ENCODE data around the gene ZNF775.
A peak's percentile ranks its signal among the peaks of the same experiment; 100 is the strongest.

Gene ZNF775

DNA sequence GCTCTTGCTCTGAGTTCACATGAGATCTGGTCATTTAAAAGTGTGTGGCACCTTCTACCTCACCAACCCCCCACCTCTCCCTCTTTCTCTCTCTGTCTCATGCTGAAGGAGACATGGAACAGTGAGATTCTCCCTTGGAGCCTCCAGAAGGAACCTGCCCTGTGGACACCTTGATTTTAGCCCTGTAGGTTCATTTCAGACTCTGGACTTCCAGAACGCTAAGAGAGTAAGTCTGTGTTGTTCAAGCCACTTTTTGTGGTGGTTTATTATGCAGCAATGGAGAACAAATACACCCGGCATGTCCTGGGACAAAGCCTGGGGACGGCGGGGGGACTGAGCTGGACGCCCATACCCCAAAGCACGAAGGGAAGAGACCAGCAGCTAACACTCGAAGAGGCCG, 50.6 kb downstream of the ZNF775 start:
- no peaks in the 10 kb centered on the region for H3K36me3 ChIP-seq (ENCODE audit: control insufficient read depth, insufficient read depth, low read length)
- TF ChIP-seq, protein P1, sequence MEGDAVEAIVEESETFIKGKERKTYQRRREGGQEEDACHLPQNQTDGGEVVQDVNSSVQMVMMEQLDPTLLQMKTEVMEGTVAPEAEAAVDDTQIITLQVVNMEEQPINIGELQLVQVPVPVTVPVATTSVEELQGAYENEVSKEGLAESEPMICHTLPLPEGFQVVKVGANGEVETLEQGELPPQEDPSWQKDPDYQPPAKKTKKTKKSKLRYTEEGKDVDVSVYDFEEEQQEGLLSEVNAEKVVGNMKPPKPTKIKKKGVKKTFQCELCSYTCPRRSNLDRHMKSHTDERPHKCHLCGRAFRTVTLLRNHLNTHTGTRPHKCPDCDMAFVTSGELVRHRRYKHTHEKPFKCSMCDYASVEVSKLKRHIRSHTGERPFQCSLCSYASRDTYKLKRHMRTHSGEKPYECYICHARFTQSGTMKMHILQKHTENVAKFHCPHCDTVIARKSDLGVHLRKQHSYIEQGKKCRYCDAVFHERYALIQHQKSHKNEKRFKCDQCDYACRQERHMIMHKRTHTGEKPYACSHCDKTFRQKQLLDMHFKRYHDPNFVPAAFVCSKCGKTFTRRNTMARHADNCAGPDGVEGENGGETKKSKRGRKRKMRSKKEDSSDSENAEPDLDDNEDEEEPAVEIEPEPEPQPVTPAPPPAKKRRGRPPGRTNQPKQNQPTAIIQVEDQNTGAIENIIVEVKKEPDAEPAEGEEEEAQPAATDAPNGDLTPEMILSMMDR (IDR thresholded peaks at IDR 0.05; ENCODE audit: insufficient read depth, low read length, poor library complexity, severe bottlenecking): no peak
- no peak for DNase-seq (ENCODE audit: extremely low read depth, insufficient read length)
- no peaks in the 10 kb centered on the region for H3K27me3 ChIP-seq (replicated peaks; ENCODE audit: control insufficient read depth, insufficient read depth, low read length)
- no peak overlapping the region for H3K4me3 ChIP-seq (replicated peaks; ENCODE audit: low read depth, low read length)

DNA sequence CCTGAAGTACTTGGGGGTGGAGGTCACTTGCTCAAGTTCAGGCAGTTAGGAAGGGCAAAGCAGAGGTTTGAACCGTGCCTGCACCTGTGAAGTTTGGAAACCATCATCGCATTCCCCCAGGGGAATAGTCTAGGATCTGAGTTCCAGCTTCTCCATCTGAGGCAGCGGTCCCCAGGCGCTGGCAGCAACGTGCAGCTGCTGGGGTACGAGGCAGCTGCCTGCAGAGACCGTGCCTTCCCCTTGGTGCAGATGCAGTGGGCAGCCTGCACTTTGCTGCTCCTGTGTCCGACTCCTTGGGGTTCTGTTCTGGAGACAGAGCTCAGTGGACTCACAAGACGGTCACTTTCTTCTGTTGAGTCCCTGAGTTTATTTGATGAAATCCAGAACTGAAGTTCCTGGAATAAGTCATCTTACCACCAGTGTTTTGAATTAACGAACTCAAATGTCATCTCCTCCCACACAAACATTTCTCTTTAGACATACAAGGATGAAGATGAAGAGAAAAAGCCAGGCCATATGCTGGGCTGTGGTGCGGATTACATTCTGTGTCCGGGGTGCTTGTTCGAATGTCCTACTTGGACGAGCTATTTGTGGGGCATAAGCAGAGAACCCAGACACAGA, 51.4 kb downstream of the ZNF775 start:
- TF ChIP-seq, protein P1 (IDR thresholded peaks at IDR 0.05; ENCODE audit: insufficient read depth, low read length, poor library complexity, severe bottlenecking): no peak
- Histone ChIP-seq H3K27me3 (replicated peaks; ENCODE audit: control insufficient read depth, insufficient read depth, low read length) (no peaks in the 10 kb centered on the region), H3K36me3 (ENCODE audit: control insufficient read depth, insufficient read depth, low read length) (no peaks in the 10 kb centered on the region), H3K4me3 (replicated peaks; ENCODE audit: low read depth, low read length) (no peak overlapping the region)
- no peak for DNase-seq (ENCODE audit: extremely low read depth, insufficient read length)

DNA sequence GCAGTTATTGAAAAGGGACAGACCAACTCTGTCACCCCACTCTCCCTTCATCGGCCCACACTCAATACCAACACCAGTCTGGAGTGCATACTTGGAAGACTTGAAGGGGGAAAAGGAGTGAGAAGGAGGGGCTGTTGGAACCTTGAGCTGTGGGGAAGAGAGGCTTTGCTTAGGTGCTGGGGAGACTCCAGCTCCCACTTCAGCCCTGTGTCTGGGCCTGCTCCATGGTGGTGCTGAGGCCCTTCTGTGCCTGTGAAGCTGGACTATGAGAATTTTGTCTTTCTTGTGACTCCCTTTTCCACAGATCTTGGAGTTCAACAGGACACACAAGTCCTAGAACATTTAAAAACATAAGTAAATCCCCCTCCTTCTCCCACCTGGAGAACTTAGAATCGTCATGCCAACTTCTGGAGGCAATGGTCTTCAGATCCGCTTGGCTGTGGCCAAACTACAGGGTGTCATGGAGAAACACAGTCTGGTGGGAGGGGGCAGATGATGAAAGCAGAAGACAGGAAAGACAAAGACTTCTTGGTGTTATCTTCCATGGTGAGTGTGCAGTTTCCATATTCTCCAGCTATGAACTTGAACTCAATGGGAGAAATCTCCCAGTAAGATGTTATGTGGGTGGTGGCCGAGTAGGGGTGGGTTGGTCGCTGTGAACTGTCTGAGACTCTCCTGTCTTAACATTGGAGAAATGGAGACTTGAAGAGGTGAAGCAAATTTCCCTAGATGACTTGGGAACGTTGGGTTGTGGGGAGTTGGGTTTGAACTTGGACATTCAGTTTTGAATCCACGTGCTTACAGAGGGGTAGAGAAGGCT, 52.9 kb downstream of the ZNF775 start:
- DNase-seq (ENCODE audit: extremely low read depth, insufficient read length): no peak
- TF ChIP-seq, protein P1 (IDR thresholded peaks at IDR 0.05; ENCODE audit: insufficient read depth, low read length, poor library complexity, severe bottlenecking): no peak
- no peak overlapping the region for H3K4me3 ChIP-seq (replicated peaks; ENCODE audit: low read depth, low read length)
- no peaks in the 10 kb centered on the region for H3K27me3 ChIP-seq (replicated peaks; ENCODE audit: control insufficient read depth, insufficient read depth, low read length)
- no peaks in the 10 kb centered on the region for H3K36me3 ChIP-seq (ENCODE audit: control insufficient read depth, insufficient read depth, low read length)

DNA sequence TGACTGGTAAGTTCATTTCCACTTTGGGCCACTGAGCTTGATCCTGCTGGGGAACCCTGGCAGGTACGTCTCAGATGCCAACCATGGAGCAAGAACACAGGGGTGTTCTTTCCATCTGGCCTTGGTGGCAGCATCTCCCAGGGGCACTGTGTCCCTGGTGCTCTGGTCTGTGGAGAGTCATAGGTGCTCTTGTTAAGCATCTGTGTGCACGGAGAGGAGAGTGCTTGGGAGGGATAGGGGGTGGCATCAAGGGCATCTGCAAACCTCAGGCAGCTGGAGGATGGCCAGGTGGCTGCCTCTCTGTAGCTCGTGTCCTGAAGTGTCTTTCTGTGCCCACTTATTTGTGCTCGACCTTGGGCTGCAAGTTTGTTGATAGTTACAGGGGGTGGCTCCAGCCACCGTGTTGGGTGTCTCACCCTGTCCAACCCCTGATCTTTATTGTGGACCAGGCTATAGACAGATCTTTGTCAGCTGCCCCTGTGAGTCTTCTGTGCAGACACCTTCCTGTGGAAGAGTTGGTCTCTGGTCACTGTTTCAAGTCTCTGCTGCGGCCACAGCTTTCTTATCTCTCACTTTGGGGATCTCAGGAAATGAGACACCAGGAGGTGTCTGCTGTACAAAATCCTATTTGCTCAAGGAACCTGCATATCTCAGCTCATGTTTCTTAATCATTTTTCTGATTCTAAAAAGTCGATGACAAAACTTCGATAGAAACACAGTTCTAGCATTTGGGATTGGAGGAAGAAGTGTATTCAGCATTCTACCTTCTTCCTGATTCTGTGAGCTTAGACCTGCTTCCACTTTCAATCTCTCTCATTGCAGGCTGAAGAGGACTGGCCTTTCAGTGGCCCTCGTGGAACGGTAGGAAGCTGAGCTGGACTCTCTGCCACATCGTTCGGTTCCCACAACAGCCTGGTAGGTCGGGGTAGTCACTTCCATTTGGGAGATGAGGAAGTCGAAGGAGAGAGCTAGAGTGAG, 54.1 kb downstream of the ZNF775 start:
- TF ChIP-seq, protein P1 (IDR thresholded peaks at IDR 0.05; ENCODE audit: insufficient read depth, low read length, poor library complexity, severe bottlenecking): no peak
- Histone ChIP-seq H3K4me3 (replicated peaks; ENCODE audit: low read depth, low read length) (peak overlapping the region; percentile 62), H3K36me3 (ENCODE audit: control insufficient read depth, insufficient read depth, low read length) (no peaks in the 10 kb centered on the region), H3K27me3 (replicated peaks; ENCODE audit: control insufficient read depth, insufficient read depth, low read length) (no peaks in the 10 kb centered on the region)
- DNase-seq (ENCODE audit: extremely low read depth, insufficient read length): peak; percentile 54

DNA sequence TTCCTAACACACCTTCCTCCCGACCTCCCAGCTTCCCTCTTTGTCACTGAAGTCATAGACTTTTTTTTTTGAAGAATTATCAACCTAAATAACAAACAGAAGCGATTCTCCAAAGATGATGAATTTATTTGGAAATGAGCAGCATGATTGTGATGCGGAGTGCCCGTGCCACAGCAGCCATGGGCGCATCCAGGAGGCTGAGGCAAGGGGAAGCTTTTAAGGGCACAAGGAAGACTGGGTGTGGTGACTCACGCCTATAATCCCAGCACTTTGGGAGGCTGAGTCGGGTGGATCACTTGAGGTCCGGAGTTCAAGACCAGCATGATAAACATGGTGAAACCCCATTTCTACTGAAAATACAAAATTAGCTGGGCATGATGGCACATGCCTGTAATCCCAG, 55.1 kb downstream of the ZNF775 start:
- H3K36me3 ChIP-seq (ENCODE audit: control insufficient read depth, insufficient read depth, low read length): no peaks in the 10 kb centered on the region
- DNase-seq (ENCODE audit: extremely low read depth, insufficient read length): no peak
- peak overlapping the region; percentile 62 for H3K4me3 ChIP-seq (replicated peaks; ENCODE audit: low read depth, low read length)
- TF ChIP-seq, protein P1 (IDR thresholded peaks at IDR 0.05; ENCODE audit: insufficient read depth, low read length, poor library complexity, severe bottlenecking): no peak
- H3K27me3 ChIP-seq (replicated peaks; ENCODE audit: control insufficient read depth, insufficient read depth, low read length): no peaks in the 10 kb centered on the region

All from GM06990 (cell line).